Neural cell (in vitro differentiated cells): ENCODE results near the gene CLCN4.

Experiments used
- EZH2 ChIP-seq: fragments of 200-600, 300-800 bp; shearing (Covaris generic), sonication (generic); IDR thresholded peaks from 2 replicates; pipeline ENCODE4 v1.6.1; 2014; ENCODE audit warnings: antibody characterized with exemption, low read length, borderline replicate concordance, mild to moderate bottlenecking; ENCODE audit not compliant: insufficient read depth, poor library complexity, severe bottlenecking
- POLR2AphosphoS5 ChIP-seq: IDR thresholded peaks from 2 replicates; pipeline ENCODE4 v1.6.1; 2012
- TAF1 ChIP-seq: IDR thresholded peaks from 2 replicates; pipeline ENCODE4 v1.6.1; 2012; ENCODE audit warnings: low read depth
- TF ChIP-seq, protein P1 (sequence below): IDR thresholded peaks from 2 replicates; pipeline ENCODE4 v1.6.1; 2012; ENCODE audit warnings: borderline replicate concordance
- TF ChIP-seq, protein P2 (sequence below): fragments of 450-650 bp; IDR thresholded peaks from 2 replicates; pipeline ENCODE4 v1.5.1; 2014; ENCODE audit warnings: antibody characterized with exemption, mild to moderate bottlenecking, moderate library complexity; ENCODE audit not compliant: poor library complexity, severe bottlenecking

DNA sequence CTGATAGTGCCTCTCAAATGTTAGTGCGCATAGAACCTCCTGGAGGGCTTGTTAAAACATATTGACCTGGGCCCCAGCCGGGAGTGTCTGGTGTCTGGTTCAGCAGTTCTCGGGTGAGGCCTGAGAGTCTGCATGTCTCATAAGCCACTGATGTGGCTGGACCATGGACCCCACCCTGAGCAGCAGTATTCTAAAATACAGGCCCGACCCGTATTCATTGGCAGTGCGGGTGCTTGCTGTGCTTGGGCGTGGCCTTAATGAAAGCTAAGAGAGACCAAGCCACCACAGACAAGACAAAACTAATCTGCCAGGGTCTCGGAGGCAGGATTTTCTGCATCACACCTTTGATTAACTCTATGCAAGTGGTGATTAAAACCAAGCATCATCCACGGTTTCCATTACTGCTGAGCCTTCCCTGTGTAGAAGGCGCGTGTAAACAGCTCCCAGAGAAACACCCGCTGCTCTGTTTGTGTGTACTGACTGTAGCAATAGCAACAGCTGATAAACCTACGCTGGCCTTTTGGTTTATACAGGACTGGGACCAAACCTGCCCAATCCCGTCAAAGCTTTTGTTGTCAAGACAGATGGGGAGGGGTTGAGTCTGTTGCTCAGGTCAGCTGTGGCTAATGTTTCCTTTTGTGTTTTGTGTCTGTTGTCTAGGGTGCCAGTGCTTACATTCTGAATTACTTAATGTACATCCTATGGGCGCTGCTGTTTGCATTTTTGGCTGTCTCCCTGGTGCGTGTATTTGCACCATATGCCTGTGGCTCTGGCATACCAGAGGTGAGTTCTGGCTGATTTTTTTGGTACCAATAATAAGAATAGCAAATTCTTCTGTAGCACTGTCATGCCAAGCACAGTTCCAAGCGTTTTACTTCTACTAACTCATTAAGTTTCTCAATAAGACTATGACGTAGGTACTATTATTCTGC, 40.8 kb downstream of the CLCN4 start:
- no peak for TF ChIP-seq POLR2AphosphoS5
- TF ChIP-seq, protein P1, sequence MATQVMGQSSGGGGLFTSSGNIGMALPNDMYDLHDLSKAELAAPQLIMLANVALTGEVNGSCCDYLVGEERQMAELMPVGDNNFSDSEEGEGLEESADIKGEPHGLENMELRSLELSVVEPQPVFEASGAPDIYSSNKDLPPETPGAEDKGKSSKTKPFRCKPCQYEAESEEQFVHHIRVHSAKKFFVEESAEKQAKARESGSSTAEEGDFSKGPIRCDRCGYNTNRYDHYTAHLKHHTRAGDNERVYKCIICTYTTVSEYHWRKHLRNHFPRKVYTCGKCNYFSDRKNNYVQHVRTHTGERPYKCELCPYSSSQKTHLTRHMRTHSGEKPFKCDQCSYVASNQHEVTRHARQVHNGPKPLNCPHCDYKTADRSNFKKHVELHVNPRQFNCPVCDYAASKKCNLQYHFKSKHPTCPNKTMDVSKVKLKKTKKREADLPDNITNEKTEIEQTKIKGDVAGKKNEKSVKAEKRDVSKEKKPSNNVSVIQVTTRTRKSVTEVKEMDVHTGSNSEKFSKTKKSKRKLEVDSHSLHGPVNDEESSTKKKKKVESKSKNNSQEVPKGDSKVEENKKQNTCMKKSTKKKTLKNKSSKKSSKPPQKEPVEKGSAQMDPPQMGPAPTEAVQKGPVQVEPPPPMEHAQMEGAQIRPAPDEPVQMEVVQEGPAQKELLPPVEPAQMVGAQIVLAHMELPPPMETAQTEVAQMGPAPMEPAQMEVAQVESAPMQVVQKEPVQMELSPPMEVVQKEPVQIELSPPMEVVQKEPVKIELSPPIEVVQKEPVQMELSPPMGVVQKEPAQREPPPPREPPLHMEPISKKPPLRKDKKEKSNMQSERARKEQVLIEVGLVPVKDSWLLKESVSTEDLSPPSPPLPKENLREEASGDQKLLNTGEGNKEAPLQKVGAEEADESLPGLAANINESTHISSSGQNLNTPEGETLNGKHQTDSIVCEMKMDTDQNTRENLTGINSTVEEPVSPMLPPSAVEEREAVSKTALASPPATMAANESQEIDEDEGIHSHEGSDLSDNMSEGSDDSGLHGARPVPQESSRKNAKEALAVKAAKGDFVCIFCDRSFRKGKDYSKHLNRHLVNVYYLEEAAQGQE = no peak
- TF ChIP-seq, protein P2, sequence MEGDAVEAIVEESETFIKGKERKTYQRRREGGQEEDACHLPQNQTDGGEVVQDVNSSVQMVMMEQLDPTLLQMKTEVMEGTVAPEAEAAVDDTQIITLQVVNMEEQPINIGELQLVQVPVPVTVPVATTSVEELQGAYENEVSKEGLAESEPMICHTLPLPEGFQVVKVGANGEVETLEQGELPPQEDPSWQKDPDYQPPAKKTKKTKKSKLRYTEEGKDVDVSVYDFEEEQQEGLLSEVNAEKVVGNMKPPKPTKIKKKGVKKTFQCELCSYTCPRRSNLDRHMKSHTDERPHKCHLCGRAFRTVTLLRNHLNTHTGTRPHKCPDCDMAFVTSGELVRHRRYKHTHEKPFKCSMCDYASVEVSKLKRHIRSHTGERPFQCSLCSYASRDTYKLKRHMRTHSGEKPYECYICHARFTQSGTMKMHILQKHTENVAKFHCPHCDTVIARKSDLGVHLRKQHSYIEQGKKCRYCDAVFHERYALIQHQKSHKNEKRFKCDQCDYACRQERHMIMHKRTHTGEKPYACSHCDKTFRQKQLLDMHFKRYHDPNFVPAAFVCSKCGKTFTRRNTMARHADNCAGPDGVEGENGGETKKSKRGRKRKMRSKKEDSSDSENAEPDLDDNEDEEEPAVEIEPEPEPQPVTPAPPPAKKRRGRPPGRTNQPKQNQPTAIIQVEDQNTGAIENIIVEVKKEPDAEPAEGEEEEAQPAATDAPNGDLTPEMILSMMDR = no peak
- no peak for TF ChIP-seq EZH2
- TF ChIP-seq TAF1 = no peak
